GM18520 (cell line): ENCODE results near the gene HOXB2.
A peak's percentile ranks its signal among the peaks of the same experiment; 100 is the strongest.
"Not testable (repeated sequence)": the region's sequence is repeated elsewhere in the genome, so short reads cannot be mapped to it uniquely, and the experiment has no call there.

ENCODE experiments used
- ATAC-seq: cut with Tn5 transposase; IDR thresholded peaks from one replicate; pipeline ENCODE4 v1.9.1; 2021; ENCODE audit not compliant: unreplicated experiment

HOXB2 gene

GRCh38 chr17:48515925-48516900 is 28.7 kb downstream of the HOXB2 start:
- ATAC-seq: no peak

- no peak for ATAC-seq
These were observed 30.4 kb downstream of the HOXB2 start for GRCh38 chr17:48514477-48514876.

GRCh38 chr17:48513666-48514455 is 31.0 kb downstream of the HOXB2 start:
- ATAC-seq: no peak

GRCh38 chr17:48513097-48513496 is 31.8 kb downstream of the HOXB2 start:
- no peak for ATAC-seq

- no peak for ATAC-seq
These were observed 33.9 kb downstream of the HOXB2 start for GRCh38 chr17:48510761-48511604.

GRCh38 chr17:48510381-48510760 is 34.5 kb downstream of the HOXB2 start:
- ATAC-seq: no peak

- not testable (repeated sequence) for ATAC-seq
These were observed 35.2 kb downstream of the HOXB2 start for GRCh38 chr17:48509708-48510107.

- ATAC-seq: no peak
These were observed 38.7 kb downstream of the HOXB2 start for GRCh38 chr17:48506246-48506645.

GRCh38 chr17:48505788-48506187 is 39.1 kb downstream of the HOXB2 start:
- peak; percentile 87 for ATAC-seq

GRCh38 chr17:48504953-48505352 is 40.0 kb downstream of the HOXB2 start:
- no peak for ATAC-seq

GRCh38 chr17:48503747-48504146 is 41.2 kb downstream of the HOXB2 start:
- ATAC-seq: no peak

GRCh38 chr17:48502901-48503300 is 42.0 kb downstream of the HOXB2 start:
- no peak for ATAC-seq

- no peak for ATAC-seq
These were observed 42.6 kb downstream of the HOXB2 start for GRCh38 chr17:48502312-48502711.

- ATAC-seq: no peak
These were observed 44.2 kb downstream of the HOXB2 start for GRCh38 chr17:48500435-48501426.

GRCh38 chr17:48499735-48500434 is 45.0 kb downstream of the HOXB2 start:
- no peak for ATAC-seq

GRCh38 chr17:48499248-48499647 is 45.7 kb downstream of the HOXB2 start:
- no peak for ATAC-seq

- ATAC-seq: no peak
These were observed 46.6 kb downstream of the HOXB2 start for GRCh38 chr17:48498164-48498850.

GRCh38 chr17:48497103-48497502 is 47.8 kb downstream of the HOXB2 start:
- no peak for ATAC-seq

GRCh38 chr17:48494335-48494734 is 50.6 kb downstream of the HOXB2 start:
- no peak for ATAC-seq
